ENCODE results near the gene ZNF302.

DNA sequence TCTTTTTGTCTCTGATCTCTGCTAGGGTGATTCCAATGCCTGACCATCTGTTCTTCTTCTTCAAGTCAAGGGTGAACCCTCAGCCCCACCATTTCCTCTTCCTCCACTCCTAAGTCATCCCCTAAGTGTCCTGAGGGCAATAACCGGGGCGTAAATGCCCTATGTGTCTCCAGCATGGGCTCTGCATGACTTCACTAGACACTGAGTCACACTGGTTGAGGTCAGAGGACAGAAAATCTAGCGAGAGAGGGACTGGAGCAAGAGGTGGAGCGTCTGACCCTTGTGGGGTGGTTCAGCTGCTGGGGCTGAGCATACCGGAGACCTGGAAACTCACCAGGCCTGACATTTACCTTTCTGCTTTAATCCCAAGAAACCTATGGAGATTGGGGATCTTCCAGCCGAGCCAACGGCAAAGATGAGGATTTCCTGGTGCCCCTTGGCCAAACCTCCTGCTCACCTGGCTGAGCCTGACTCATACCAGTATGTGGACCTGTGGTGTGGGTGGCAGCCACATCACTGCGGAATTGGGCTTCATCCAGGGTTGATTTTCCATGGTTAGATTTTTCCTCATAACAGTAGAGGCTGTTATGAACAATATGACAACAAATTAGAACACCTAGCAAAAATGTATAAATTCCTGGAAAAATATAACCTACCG lies 27.5 kb upstream of the ZNF302 start:
- TF ChIP-seq, protein P1, sequence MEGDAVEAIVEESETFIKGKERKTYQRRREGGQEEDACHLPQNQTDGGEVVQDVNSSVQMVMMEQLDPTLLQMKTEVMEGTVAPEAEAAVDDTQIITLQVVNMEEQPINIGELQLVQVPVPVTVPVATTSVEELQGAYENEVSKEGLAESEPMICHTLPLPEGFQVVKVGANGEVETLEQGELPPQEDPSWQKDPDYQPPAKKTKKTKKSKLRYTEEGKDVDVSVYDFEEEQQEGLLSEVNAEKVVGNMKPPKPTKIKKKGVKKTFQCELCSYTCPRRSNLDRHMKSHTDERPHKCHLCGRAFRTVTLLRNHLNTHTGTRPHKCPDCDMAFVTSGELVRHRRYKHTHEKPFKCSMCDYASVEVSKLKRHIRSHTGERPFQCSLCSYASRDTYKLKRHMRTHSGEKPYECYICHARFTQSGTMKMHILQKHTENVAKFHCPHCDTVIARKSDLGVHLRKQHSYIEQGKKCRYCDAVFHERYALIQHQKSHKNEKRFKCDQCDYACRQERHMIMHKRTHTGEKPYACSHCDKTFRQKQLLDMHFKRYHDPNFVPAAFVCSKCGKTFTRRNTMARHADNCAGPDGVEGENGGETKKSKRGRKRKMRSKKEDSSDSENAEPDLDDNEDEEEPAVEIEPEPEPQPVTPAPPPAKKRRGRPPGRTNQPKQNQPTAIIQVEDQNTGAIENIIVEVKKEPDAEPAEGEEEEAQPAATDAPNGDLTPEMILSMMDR (conservative IDR thresholded peaks at IDR 0.05; ENCODE audit: low read depth, low read length) = no peak
- no peak for TF ChIP-seq EZH2 (IDR thresholded peaks at IDR 0.05; ENCODE audit: low read length, unreplicated experiment)

Data from PC-3 (cell line).